Endodermal cell (in vitro differentiated cells): ENCODE measurements around the gene PRKAG2. TPM values are rescaled to one million over a fixed set of nuclear protein-coding genes. Genes with fewer than 3 reads are reported as not detected.
"Not testable (repeated sequence)": the region's sequence is repeated elsewhere in the genome, so short reads cannot be mapped to it uniquely, and the experiment has no call there.

Experiments used
- DNase-seq: peaks from one replicate; pipeline ENCODE4 v3.0.0-alpha.2; 2017
- H3K27ac ChIP-seq: 2 replicates; pipeline ENCODE4 v1.5.1; 2013; ENCODE audit warnings: mild to moderate bottlenecking, low read depth, low read length, moderate library complexity
- H3K27me3 ChIP-seq: 2 replicates; pipeline ENCODE4 v1.6.1; 2013; ENCODE audit warnings: mild to moderate bottlenecking, low read length, moderate library complexity; ENCODE audit not compliant: insufficient read depth, control insufficient read depth, poor library complexity, severe bottlenecking
- H3K36me3 ChIP-seq: 2 replicates; pipeline ENCODE4 v1.7.0; 2013; ENCODE audit warnings: mild to moderate bottlenecking, low read length, moderate library complexity; ENCODE audit not compliant: control insufficient read depth, insufficient read depth
- H3K4me1 ChIP-seq: one replicate; pipeline ENCODE4 v1.7.0; 2013; ENCODE audit warnings: low read length; ENCODE audit not compliant: control insufficient read depth, insufficient read depth
- H3K4me3 ChIP-seq: 2 replicates; pipeline ENCODE4 v1.5.1; 2013; ENCODE audit warnings: mild to moderate bottlenecking, low read length, moderate library complexity
- H3K9ac ChIP-seq: 2 replicates; pipeline ENCODE4 v1.6.1; 2013; ENCODE audit warnings: mild to moderate bottlenecking, low read length, moderate library complexity; ENCODE audit not compliant: poor library complexity, severe bottlenecking; ENCODE audit errors: extremely low read depth
- H3K9me3 ChIP-seq: 2 replicates; pipeline ENCODE4 v1.6.1; 2013; ENCODE audit warnings: mild to moderate bottlenecking, low read length, moderate library complexity; ENCODE audit not compliant: control insufficient read depth
- H3K27ac Mint-ChIP-seq: 2 replicates; pipeline ENCODE4 v1.8.0; 2020; ENCODE audit warnings: mixed read lengths
- H3K27me3 Mint-ChIP-seq: 2 replicates; pipeline ENCODE4 v1.8.0; 2021; ENCODE audit warnings: mild to moderate bottlenecking, mixed read lengths; ENCODE audit not compliant: insufficient read depth
- H3K36me3 Mint-ChIP-seq: 2 replicates; pipeline ENCODE4 v1.8.0; 2020; ENCODE audit warnings: low read depth, mixed read lengths
- H3K4me1 Mint-ChIP-seq: 2 replicates; pipeline ENCODE4 v1.8.0; 2020; ENCODE audit warnings: mixed read lengths
- H3K4me3 Mint-ChIP-seq: 2 replicates; pipeline ENCODE4 v1.8.0; 2020; ENCODE audit warnings: mild to moderate bottlenecking, moderate library complexity, mixed read lengths
- H3K9me3 Mint-ChIP-seq: 2 replicates; pipeline ENCODE4 v1.8.0; 2020; ENCODE audit warnings: mild to moderate bottlenecking, mixed read lengths
- WGBS, 2 experiments: methylation state at CpG; one replicate each; pipeline versions ENCODE4 v1.1.5 to v1.1.7; 2013; ENCODE audit warnings: missing lambda C conversion rate in 2 of 2, mixed read lengths in 1 of 2; ENCODE audit not compliant: insufficient coverage in 1 of 2, insufficient read length in 1 of 2; 5-methylcytosine and 5-hydroxymethylcytosine counted together
- total RNA-seq, 2 donors: library from RNA; stranded (reverse); fragmentation: NEBNext Ultra II Directional in 1 of 2; extraction: Animal tissue kit (Norgen Biotek cat#: 25700) in 1 of 2; gene quantifications; 2 replicates in 1 of 2; 3 replicates in 1 of 2; pipeline ENCODE4 v1.2.1, GENCODE V29; 2021
- TF ChIP-seq, protein P1 (sequence below): fragments of 200-600 bp; sonication (generic); conservative IDR thresholded peaks from 2 replicates; pipeline ENCODE4 v1.5.0; 2021; ENCODE audit warnings: antibody characterized with exemption, mild to moderate bottlenecking

The PRKAG2 gene
- total RNA-seq, 2 donors from 2014 or later = 17.2 to 20.7 TPM

DNA sequence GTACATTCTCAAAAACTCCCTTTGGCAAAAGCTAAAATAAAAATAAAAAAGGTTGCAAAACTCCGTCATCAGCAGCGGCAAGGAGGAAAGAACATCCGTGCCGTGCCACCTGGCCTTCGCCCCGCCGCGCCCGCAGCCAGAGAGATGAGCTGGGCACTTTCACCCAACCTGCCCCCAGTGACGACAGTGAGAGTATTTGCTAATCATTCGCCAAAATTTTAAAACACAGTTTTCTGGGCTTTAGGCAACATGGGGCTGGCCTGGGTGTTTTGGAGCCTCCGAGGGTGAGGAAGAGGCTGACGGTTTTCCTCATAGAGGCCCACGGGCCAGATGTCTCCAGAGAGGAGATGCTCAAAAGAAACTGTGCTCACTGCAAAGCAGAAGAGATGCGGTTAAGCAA is 128.2 kb downstream of the PRKAG2 start:
- Mint-ChIP-seq H3K4me1 (peaks cover 4% of the 10 kb centered on the region), H3K4me3 (no peak overlapping the region), H3K27me3 (no peaks in the 10 kb centered on the region), H3K9me3 (no peaks in the 10 kb centered on the region), H3K36me3 (no peaks in the 10 kb centered on the region), H3K27ac (no peak overlapping the region)
- DNase-seq = no peak
- no peak overlapping the region for H3K9ac ChIP-seq
- 96% methylated on average over 12 to 15 of the region's 15 CpGs for WGBS, 2 experiments
- no peaks in the 10 kb centered on the region for H3K27me3 ChIP-seq
- no peaks in the 10 kb centered on the region for H3K4me1 ChIP-seq
- H3K27ac ChIP-seq = no peak overlapping the region
- no peaks in the 10 kb centered on the region for H3K36me3 ChIP-seq
- H3K4me3 ChIP-seq = no peak overlapping the region
- TF ChIP-seq, protein P1, sequence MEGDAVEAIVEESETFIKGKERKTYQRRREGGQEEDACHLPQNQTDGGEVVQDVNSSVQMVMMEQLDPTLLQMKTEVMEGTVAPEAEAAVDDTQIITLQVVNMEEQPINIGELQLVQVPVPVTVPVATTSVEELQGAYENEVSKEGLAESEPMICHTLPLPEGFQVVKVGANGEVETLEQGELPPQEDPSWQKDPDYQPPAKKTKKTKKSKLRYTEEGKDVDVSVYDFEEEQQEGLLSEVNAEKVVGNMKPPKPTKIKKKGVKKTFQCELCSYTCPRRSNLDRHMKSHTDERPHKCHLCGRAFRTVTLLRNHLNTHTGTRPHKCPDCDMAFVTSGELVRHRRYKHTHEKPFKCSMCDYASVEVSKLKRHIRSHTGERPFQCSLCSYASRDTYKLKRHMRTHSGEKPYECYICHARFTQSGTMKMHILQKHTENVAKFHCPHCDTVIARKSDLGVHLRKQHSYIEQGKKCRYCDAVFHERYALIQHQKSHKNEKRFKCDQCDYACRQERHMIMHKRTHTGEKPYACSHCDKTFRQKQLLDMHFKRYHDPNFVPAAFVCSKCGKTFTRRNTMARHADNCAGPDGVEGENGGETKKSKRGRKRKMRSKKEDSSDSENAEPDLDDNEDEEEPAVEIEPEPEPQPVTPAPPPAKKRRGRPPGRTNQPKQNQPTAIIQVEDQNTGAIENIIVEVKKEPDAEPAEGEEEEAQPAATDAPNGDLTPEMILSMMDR = no peak
- H3K9me3 ChIP-seq = no peaks in the 10 kb centered on the region

DNA sequence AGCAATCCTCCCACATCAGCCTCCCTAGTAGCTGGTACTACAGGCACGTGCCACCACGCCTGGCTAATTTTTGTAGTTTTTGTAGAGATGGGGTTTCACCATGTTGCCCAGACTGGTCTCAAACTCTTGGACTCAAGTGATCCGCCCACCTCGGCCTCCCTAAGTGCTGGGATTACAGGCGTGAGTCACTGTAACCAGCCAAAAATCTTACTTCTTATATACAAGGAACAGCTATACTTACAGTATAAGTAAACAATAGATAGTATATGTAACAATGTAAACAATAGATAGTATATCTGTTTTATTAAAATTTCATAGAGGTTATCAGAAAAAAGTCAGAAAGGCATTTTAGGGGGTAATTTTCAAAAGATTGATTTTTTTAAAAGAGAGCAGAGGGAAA is 128.9 kb downstream of the PRKAG2 start:
- not testable (repeated sequence) for DNase-seq, H3K4me1 ChIP-seq, H3K36me3 ChIP-seq, H3K36me3 Mint-ChIP-seq, H3K27ac ChIP-seq, H3K9me3 ChIP-seq, H3K27me3 Mint-ChIP-seq, H3K4me3 ChIP-seq, H3K9ac ChIP-seq, H3K9me3 Mint-ChIP-seq, H3K4me1 Mint-ChIP-seq, H3K4me3 Mint-ChIP-seq, H3K27me3 ChIP-seq, H3K27ac Mint-ChIP-seq
- 93 to 97% methylated on average over 3 to 5 of the region's 5 CpGs for WGBS, 2 experiments

DNA sequence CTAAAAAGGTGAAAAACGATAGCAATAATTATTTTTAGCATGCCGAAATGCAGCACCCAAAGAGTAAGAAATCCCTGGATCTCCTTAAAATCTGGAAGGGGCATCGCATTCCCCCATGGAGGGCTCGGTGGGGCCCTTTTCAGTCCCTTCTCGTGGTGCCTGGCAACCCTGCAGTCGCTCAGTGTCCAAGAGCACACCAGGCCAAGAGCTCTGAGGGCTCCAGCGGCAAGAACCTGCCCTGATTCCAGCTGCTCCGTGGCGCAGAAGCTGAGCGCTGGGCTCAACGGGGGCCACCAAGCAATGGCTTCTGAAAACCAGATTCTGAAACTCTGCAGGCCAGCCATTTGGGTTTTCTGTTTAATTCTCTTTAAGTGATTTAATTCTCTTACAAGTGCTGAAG is 131.2 kb downstream of the PRKAG2 start:
- no peak overlapping the region for H3K27ac ChIP-seq

More for the DNA sequence above, 131.2 kb downstream of the PRKAG2 start:
- Mint-ChIP-seq H3K27ac (no peak overlapping the region), H3K27me3 (no peaks in the 10 kb centered on the region), H3K9me3 (no peaks in the 10 kb centered on the region), H3K36me3 (no peaks in the 10 kb centered on the region), H3K4me3 (no peak overlapping the region), H3K4me1 (peaks cover 4% of the 10 kb centered on the region)
- Histone ChIP-seq H3K9me3 (no peaks in the 10 kb centered on the region), H3K9ac (no peak overlapping the region), H3K36me3 (no peaks in the 10 kb centered on the region), H3K4me1 (no peaks in the 10 kb centered on the region), H3K4me3 (no peak overlapping the region), H3K27me3 (no peaks in the 10 kb centered on the region)
- TF ChIP-seq, protein P1 = no peak
- peak; percentile 49 for DNase-seq
- WGBS, 2 experiments = 86 to 95% methylated on average over 10 to 11 of the region's 11 CpGs
